BLaER1 treated with 17β-estradiol and CSF1 and Interleukin-3, amounts not matched to agents 10 nM and 100 nM (cell line): ENCODE data around the gene KNL1.
"Not testable (repeated sequence)": the region's sequence is repeated elsewhere in the genome, so short reads cannot be mapped to it uniquely, and the experiment has no call there.

ENCODE experiments used
- H3K27ac ChIP-seq, 11 experiments: shearing (Covaris generic); formaldehyde crosslinking; 2 replicates each; pipeline ENCODE4 v1.8.1; 2022
- H3K27me3 ChIP-seq, 11 experiments: shearing (Covaris generic); formaldehyde crosslinking; 2 replicates each; pipeline ENCODE4 v1.8.1; 2022
- H3K36me3 ChIP-seq, 11 experiments: shearing (Covaris generic); formaldehyde crosslinking; 2 replicates each; pipeline ENCODE4 v1.8.1; 2022
- H3K4me1 ChIP-seq, 10 experiments: shearing (Covaris generic); formaldehyde crosslinking; 2 replicates each; pipeline ENCODE4 v1.8.1; 2022
- H3K4me2 ChIP-seq, 11 experiments: shearing (Covaris generic); formaldehyde crosslinking; 2 replicates each; pipeline ENCODE4 v1.8.1; 2022
- H3K4me3 ChIP-seq, 10 experiments: shearing (Covaris generic); formaldehyde crosslinking; 2 replicates each; pipeline ENCODE4 v1.8.1; 2022
- H3K9ac ChIP-seq, 11 experiments: shearing (Covaris generic); formaldehyde crosslinking; 2 replicates each; pipeline ENCODE4 v1.8.1; 2022
- H3K9me3 ChIP-seq, 11 experiments: shearing (Covaris generic); formaldehyde crosslinking; replicated peaks in 1 of 11; 2 replicates each; pipeline ENCODE4 v1.8.1; 2022
- H4K20me1 ChIP-seq, 11 experiments: shearing (Covaris generic); formaldehyde crosslinking; 2 replicates each; pipeline ENCODE4 v1.8.1; 2022
- Cebpa-rat ChIP-seq, 11 experiments: shearing (Covaris generic); IDR thresholded peaks; 2 replicates each; pipeline ENCODE4 v1.8.1; 2022

Gene KNL1

GRCh38 chr15:40664909-40665308, 70.9 kb downstream of the KNL1 start:
- Histone ChIP-seq H4K20me1 (no peaks in the 10 kb centered on the region; a peak in 1 of 22 replicates), H3K4me3 (no peak overlapping the region)

DNA sequence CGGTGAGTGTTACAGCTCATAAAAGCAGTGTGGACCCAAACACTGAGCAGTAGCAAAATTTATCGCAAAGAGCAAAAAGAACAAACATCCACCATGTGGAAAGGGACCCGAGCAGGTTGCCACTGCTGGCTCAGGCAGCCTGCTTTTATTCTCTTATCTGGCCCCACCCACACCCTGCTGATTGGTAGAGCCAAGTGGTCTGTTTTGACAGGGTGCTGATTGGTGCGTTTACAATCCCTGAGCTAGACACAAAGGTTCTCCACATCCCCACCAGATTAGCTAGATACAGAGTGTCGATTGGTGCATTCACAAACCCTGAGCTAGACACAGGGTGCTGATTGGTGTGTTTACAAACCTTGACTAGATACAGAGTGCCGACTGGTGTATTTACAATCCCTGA, 82.2 kb downstream of the KNL1 start:
- H3K4me2 ChIP-seq, H3K4me3 ChIP-seq, H3K9me3 ChIP-seq, H4K20me1 ChIP-seq, H3K27ac ChIP-seq, H3K9ac ChIP-seq, H3K27me3 ChIP-seq, H3K36me3 ChIP-seq: not testable (repeated sequence)
- H3K4me1 ChIP-seq: peaks cover 7 to 24% (median 19%) of the 10 kb centered on the region in 10 experiments; a peak in 17 of 20 replicates

More at GRCh38 chr15:40664909-40665308, 70.9 kb downstream of the KNL1 start:
- peaks cover 3 to 81% (median 65%) of the 10 kb centered on the region in 11 experiments; a peak in 21 of 22 replicates for H3K36me3 ChIP-seq
- no peak for TF ChIP-seq Cebpa-rat (IDR thresholded peaks at IDR 0.05)
- H3K27me3 ChIP-seq: no peaks in the 10 kb centered on the region
- no peak overlapping the region for H3K4me2 ChIP-seq
- no peaks in the 10 kb centered on the region for H3K4me1 ChIP-seq
- no peaks in the 10 kb centered on the region; a peak in 1 of 22 replicates for H3K9me3 ChIP-seq
- no peak overlapping the region for H3K9ac ChIP-seq
- no peak overlapping the region for H3K27ac ChIP-seq

GRCh38 chr15:40676906-40677305, 82.9 kb downstream of the KNL1 start:
- not testable (repeated sequence) for H3K4me2 ChIP-seq, H3K9ac ChIP-seq, H3K36me3 ChIP-seq, H4K20me1 ChIP-seq, H3K9me3 ChIP-seq, H3K27ac ChIP-seq, H3K4me3 ChIP-seq, H3K27me3 ChIP-seq
- H3K4me1 ChIP-seq: peaks cover 7 to 24% (median 19%) of the 10 kb centered on the region in 10 experiments; a peak in 17 of 20 replicates

DNA sequence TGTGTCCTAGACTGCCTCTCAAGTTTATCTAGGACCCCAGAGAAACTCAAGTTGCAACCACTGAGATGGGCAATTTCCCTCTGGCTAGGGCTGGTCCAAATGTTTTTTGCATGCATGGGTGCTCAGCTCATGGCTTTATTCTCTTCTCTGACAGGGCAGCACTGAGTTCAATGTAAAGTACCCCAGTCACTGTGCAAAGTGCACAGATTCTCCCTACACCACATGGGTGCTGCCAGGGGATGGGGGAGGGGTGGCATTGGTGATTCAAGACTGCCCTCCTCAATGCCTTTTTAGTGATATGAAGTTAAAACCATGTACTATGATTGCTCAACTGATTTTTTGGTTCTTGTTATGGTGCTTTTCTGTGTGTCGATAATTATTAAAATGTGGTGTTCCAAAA, 86.1 kb downstream of the KNL1 start:
- TF ChIP-seq Cebpa-rat (IDR thresholded peaks at IDR 0.05): no peak
- Histone ChIP-seq H3K4me1 (peaks cover 7 to 24% (median 19%) of the 10 kb centered on the region in 10 experiments; a peak in 17 of 20 replicates), H4K20me1 (no peaks in the 10 kb centered on the region), H3K4me3 (no peak overlapping the region), H3K27me3 (no peaks in the 10 kb centered on the region), H3K9me3 (no peaks in the 10 kb centered on the region), H3K9ac (no peak overlapping the region), H3K36me3 (peaks cover 0 to 5% (median 0%) of the 10 kb centered on the region in 11 experiments; a peak in 2 of 22 replicates), H3K27ac (peak overlapping the region in 8 of 11 experiments; percentile 4 to 56 (median 29); a peak in 9 of 22 replicates), H3K4me2 (peak overlapping the region in 8 of 11 experiments; percentile 7 to 51 (median 36); a peak in 14 of 22 replicates)

DNA sequence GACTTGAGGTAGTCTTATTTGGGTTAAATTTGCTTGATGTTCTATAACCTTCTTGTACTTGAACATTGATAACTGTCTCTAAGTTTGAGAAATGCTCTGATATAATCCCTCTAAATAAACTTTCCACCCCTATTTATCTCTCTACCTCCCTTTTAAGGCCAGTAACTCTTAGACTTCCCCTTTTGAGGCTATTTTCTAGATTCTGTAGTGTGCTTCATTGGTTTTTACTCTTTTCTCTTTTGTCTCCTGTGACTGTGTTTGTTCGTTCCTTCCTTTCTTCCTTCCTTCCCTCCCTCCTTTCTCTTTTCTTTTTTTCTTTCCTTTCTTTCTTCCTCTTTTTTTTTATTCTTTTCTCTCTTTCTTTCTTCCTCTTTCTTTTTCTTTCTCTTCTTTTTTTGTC, 86.9 kb downstream of the KNL1 start:
- Histone ChIP-seq H3K4me1 (peaks cover 7 to 24% (median 19%) of the 10 kb centered on the region in 10 experiments; a peak in 17 of 20 replicates), H3K9ac (0 out of 22 replicates have a peak overlapping the region, but pooled peaks of 1 of the 11 experiments have one; percentile 9), H3K4me2 (peak overlapping the region in 10 of 11 experiments; percentile 8 to 51 (median 34); a peak in 18 of 22 replicates), H3K27ac (peak overlapping the region in 8 of 11 experiments; percentile 23 to 56 (median 46); a peak in 15 of 22 replicates)
- H3K36me3 ChIP-seq, H3K4me3 ChIP-seq, H4K20me1 ChIP-seq, H3K27me3 ChIP-seq, H3K9me3 ChIP-seq: not testable (repeated sequence)

DNA sequence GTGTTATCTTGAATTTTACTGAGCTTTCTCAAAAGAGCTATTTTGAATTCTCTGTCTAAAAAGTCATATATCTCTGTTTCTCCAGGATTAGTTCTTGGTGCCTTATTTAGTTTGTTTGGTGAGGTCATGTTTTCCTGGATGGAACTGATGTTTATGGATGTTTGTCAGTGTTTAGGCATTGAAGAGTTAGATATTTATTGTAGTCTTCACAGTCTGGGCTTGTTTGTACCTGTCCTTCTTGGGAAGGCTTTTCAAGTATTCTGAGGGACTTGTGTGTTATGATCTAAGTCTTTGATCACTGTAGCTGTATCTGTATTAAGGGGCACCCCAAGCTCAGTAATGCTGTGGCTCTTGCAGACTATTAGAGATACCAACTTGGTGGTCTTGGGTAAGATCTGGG, 90.3 kb downstream of the KNL1 start:
- no peak overlapping the region for H3K9ac ChIP-seq
- peaks cover 0 to 7% (median 0%) of the 10 kb centered on the region in 11 experiments; a peak in 1 of 22 replicates for H3K36me3 ChIP-seq
- no peak overlapping the region for H3K4me2 ChIP-seq
- no peaks in the 10 kb centered on the region for H3K27me3 ChIP-seq
- peaks cover 7 to 18% (median 17%) of the 10 kb centered on the region in 10 experiments; a peak in 17 of 20 replicates for H3K4me1 ChIP-seq
- no peak overlapping the region for H3K27ac ChIP-seq
- TF ChIP-seq Cebpa-rat (IDR thresholded peaks at IDR 0.05): no peak
- H3K4me3 ChIP-seq: no peak overlapping the region
- no peaks in the 10 kb centered on the region for H4K20me1 ChIP-seq
- H3K9me3 ChIP-seq: no peaks in the 10 kb centered on the region

- Histone ChIP-seq H4K20me1 (no peaks in the 10 kb centered on the region), H3K36me3 (peaks cover 0 to 7% (median 0%) of the 10 kb centered on the region in 11 experiments; a peak in 1 of 22 replicates), H3K27ac (no peak overlapping the region), H3K9me3 (no peaks in the 10 kb centered on the region), H3K4me3 (no peak overlapping the region), H3K27me3 (no peaks in the 10 kb centered on the region), H3K4me1 (peaks cover 7 to 8% (median 8%) of the 10 kb centered on the region in 10 experiments; a peak in 16 of 20 replicates), H3K4me2 (no peak overlapping the region), H3K9ac (no peak overlapping the region)
- no peak for TF ChIP-seq Cebpa-rat (IDR thresholded peaks at IDR 0.05)
These were observed 91.3 kb downstream of the KNL1 start for GRCh38 chr15:40685376-40685775.

DNA sequence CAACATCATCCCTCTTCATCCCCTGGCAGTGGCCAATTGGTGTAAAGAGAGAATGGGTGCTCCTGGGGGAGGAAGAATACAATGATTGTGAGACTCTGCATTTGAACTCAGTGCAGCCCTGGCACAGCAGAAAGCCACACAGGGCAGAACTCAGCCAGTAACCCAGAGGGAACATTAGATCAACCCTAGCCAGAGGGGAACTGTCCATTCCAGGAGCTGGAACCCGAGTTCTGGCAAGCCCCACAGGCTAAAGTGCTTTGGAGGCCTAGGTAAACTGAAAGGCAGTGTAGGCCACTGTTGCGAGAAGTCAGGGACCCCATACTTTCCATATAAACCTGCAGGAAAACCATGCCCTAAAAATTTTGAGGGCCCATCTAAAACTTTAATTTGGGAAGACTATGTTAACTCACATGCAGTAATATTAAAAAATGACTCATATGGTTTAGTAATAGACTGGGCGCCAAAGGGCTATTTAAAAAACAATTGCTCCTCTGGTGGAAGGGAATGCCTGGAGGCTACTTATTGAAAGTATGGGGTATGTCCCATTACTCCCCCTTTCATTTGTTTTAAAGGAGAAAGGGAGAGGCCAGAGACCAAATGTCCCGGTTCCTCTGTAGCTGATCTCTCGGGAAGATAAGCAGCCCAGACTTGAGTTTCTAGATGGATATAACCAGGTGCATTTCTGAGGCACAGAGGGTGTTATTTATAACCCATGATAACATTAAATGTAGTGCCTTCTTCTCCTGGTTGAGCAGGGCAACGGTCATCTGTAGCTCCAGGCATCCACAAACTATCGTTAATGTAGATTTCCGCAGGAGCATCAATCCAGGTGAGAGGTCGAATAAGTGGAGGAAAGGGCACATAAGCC, 95.1 kb downstream of the KNL1 start:
- H3K27ac ChIP-seq: no peak overlapping the region
- no peaks in the 10 kb centered on the region for H3K9me3 ChIP-seq
- H3K4me3 ChIP-seq: no peak overlapping the region
- no peak overlapping the region for H3K4me2 ChIP-seq
- peaks cover 0 to 11% (median 3%) of the 10 kb centered on the region in 11 experiments; a peak in 5 of 22 replicates for H3K36me3 ChIP-seq
- H3K9ac ChIP-seq: no peak overlapping the region
- H3K4me1 ChIP-seq: peaks cover 10 to 18% (median 12%) of the 10 kb centered on the region in 10 experiments
- no peaks in the 10 kb centered on the region for H3K27me3 ChIP-seq
- H4K20me1 ChIP-seq: no peaks in the 10 kb centered on the region
- TF ChIP-seq Cebpa-rat (IDR thresholded peaks at IDR 0.05): no peak

GRCh38 chr15:40691737-40692136, 97.7 kb downstream of the KNL1 start:
- peaks cover 18 to 27% (median 21%) of the 10 kb centered on the region in 10 experiments for H3K4me1 ChIP-seq
- H3K9ac ChIP-seq: no peak overlapping the region
- H3K9me3 ChIP-seq: no peaks in the 10 kb centered on the region
- no peak for TF ChIP-seq Cebpa-rat (IDR thresholded peaks at IDR 0.05)
- no peaks in the 10 kb centered on the region; a peak in 1 of 22 replicates for H4K20me1 ChIP-seq
- no peak overlapping the region for H3K4me2 ChIP-seq
- no peaks in the 10 kb centered on the region for H3K27me3 ChIP-seq
- no peak overlapping the region for H3K4me3 ChIP-seq
- H3K36me3 ChIP-seq: peaks cover 0 to 8% (median 3%) of the 10 kb centered on the region in 11 experiments; a peak in 4 of 22 replicates
- H3K27ac ChIP-seq: no peak overlapping the region
